Stimulated activated CD4-positive, alpha-beta T cell treated with anti-CD3 and anti-CD28 coated beads, Interleukin-2, amount 100 ng/mL, for 4 hours (primary cell): ENCODE data around the gene IAH1.

Experiments used
- DNase-seq: peaks from one replicate; pipeline ENCODE4 v3.0.0-alpha.2; 2020; ENCODE audit warnings: low read depth

IAH1 gene, protein sequence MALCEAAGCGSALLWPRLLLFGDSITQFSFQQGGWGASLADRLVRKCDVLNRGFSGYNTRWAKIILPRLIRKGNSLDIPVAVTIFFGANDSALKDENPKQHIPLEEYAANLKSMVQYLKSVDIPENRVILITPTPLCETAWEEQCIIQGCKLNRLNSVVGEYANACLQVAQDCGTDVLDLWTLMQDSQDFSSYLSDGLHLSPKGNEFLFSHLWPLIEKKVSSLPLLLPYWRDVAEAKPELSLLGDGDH

GRCh38 chr2:9474361-9475057 is at the start of gene IAH1:
Gene IAH1, plus strand, starts transcription at chr2:9474551. Its CDS starts 16 bp downstream, at chr2:9474567.
- peak; percentile 77 for DNase-seq

DNA sequence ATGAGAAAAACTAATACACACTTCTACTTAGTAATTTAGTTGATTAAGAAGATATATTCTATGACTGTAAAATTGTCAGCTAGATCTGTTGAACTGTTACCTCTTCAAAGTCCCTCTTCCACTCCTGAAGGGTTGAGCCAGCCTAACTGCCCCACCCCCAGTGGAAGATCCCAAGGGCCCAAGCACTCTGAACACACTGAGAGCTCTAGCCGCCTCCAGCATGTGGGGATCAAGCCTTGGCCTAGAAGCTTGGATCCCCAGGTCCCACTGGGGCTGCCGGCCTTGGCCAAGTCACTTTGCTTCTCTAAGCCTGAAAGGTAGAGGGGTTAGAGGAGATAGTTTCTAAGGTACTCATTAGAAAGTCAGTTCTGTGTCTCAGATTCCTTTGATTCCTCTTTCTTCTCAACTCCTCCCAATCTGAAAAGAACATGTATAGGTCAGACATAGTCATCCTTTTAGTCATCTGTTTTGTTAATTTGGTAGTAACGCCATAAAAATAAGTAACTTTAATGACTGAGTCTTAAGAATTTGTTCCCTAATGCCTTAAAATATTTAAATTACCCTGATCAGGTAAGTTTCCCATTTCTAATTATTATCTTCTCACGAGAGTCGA is 45.3 kb upstream of the IAH1 start:
- no peak for DNase-seq

DNA sequence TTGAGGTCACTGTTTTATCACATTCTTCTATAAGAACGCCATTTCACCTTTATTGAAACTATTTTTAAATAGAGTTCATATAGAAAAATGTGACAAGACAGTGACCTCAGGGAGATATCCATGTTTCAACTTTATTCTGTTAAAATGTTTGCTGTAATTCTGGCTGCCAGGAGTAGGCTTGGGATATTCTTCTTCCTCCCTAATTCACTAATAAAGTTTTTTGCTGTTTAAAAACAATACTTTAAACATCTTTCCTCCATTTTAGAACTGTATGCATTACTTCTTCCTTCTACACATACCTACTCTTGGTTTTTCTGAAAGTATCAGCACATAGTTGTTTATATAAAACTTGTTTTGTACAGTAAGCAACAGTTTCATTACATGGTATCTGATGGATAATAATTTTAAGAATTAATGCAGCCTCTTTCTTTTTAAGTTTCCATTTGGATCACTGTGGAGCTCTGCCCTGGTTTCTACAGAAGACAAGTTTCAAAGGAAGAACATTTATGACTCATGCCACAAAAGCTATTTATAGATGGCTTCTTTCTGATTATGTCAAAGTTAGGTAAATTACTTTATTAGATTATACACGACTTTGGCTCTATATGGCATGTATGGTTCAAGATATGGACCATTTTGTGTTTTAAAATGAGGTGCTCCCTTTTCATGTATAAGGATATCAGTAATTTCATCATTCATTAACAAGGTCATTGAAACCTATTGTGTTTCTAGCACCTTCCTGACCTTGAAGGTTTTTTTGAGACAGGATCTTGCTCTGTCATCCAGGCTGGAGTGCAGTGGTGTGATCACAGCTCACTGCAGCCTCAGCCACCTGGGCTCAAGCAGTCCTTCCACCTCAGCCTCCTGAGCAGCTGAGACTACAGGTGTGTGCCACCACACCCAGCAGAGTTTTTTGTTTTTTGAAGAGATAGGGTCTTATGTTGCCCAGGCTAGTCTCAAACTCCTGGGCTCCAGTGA is 43.7 kb upstream of the IAH1 start:
- no peak for DNase-seq

DNA sequence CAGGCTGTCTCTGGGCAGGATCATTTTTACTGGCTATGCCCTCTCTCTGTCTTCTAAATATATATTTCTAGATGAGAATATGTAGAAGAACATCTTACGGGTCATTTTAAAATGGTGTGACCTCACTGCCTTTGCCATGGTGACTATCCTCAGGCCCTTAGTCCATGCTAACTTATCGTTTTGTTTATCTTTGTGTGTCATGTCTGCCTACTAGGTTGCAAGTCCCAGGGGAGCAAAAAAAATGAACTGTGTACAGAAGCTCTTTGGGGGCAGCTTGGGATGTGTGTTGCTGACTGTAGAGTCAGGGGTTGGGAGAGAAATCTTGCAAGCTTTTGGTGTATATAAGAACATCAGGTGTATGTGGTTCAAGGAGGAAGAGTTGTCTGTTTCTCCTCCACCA is 39.9 kb upstream of the IAH1 start:
- no peak for DNase-seq

GRCh38 chr2:9439536-9439935 is 34.8 kb upstream of the IAH1 start:
- DNase-seq: no peak

DNA sequence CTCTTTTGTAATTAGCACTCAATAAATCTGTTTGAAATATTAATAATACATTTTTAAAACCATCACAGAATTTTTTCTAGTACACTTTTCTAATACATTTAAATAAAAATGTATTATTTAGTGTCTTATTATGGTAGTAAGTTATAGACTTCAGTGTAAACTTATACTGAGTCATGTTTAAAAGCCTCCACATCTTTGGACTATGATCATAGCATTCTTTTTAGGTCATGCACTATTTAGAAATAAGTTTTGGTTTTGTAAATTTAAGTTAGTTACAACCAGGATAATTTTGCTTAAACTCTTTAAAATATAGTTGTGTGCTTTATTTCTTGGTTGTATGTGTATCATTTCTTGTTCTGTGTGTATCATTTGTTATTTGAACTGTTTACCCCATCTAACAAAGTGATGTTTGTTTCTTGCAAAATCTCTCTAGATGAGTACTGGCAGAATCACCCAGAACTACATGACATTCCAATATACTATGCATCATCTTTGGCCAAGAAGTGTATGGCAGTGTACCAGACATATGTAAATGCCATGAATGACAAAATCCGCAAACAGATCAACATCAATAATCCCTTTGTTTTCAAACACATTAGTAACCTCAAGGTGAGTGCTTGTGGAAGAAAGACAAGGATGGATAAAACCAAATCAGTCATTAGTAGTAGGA is 34.2 kb upstream of the IAH1 start:
- no peak for DNase-seq

- DNase-seq: no peak
These were observed 32.8 kb upstream of the IAH1 start for GRCh38 chr2:9441556-9441955.

- no peak for DNase-seq
These were observed 30.8 kb upstream of the IAH1 start for GRCh38 chr2:9443526-9443925.

DNA sequence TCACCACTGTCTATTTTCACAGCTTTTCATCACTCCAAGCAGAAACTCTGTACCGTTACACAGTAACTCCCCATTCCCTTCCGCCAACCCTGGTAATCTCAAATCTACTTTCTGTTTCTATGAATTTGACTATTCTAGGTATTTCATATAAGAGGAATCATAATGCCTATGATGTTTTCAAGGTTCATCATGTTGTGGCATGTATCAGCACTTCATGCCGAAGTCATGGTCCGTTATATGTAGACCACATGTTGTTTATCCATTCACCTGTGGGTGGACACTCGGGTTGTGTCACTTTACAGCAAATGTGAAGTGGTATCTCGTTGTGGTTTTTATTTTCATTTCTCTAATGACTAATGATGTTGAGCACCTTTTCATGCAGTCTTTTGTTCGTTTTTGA is 29.3 kb upstream of the IAH1 start:
- no peak for DNase-seq

GRCh38 chr2:9451231-9451630 is 23.1 kb upstream of the IAH1 start:
- DNase-seq: no peak

GRCh38 chr2:9460441-9461017 is 13.8 kb upstream of the IAH1 start:
- DNase-seq: no peak

- DNase-seq: no peak
These were observed 13.3 kb upstream of the IAH1 start for GRCh38 chr2:9461079-9461478.

- no peak for DNase-seq
These were observed 12.0 kb upstream of the IAH1 start for GRCh38 chr2:9462313-9462712.

- DNase-seq: no peak
These were observed 11.3 kb upstream of the IAH1 start for GRCh38 chr2:9462886-9463697.

- DNase-seq: no peak
These were observed 10.7 kb upstream of the IAH1 start for GRCh38 chr2:9463698-9464034.

DNA sequence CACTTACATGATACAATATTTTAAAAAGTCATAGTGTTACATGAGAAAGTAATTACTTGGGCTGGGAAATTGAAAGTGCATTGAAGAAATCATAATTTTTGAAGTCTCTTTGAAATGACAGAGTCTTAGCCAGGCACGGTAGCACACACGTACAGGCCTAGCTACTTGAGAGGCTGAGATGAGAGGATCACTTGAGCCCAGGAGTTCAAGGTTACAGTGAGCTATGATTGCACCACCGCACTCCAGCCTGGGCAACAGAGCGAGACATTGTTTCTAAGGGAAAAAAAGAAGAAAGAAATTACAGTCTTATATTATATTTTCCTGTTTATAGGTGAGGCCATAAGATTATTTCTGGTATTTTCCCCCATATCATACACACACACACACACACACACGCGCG is 9.2 kb upstream of the IAH1 start:
- no peak for DNase-seq

GRCh38 chr2:9466147-9466683 is 8.1 kb upstream of the IAH1 start:
- DNase-seq: no peak

- DNase-seq: no peak
These were observed 6.7 kb upstream of the IAH1 start for GRCh38 chr2:9467687-9468086.

GRCh38 chr2:9471206-9471605 is 3.1 kb upstream of the IAH1 start:
- no peak for DNase-seq

DNA sequence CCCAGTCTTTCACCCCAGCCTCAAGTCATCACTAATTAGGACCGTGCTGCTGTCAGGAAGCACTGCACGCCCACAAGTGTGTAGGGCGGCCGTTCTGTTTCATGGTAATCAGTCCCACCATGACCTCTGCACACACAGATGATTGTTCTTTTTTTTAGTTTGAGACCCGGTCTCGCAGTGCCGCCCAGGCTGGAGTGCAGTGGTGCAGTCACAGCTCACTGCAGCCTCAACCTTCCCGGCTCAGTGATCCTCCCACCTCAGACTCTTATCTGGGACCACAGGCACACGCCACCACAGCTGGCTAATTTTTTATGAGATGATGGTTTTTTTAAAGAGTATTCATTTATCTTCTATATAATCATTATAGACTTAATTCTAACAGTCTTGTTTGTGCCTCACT is 1.8 kb upstream of the IAH1 start:
- no peak for DNase-seq
